ENCODE measurements around the gene MBNL1. TPM values are rescaled to one million over a fixed set of nuclear protein-coding genes. Genes with fewer than 3 reads are reported as not detected.
"Not testable (repeated sequence)": the region's sequence is repeated elsewhere in the genome, so short reads cannot be mapped to it uniquely, and the experiment has no call there.

The MBNL1 gene
- total RNA-seq, 3 donors from 2014 or later = 314 to 702 (median 353) TPM

DNA sequence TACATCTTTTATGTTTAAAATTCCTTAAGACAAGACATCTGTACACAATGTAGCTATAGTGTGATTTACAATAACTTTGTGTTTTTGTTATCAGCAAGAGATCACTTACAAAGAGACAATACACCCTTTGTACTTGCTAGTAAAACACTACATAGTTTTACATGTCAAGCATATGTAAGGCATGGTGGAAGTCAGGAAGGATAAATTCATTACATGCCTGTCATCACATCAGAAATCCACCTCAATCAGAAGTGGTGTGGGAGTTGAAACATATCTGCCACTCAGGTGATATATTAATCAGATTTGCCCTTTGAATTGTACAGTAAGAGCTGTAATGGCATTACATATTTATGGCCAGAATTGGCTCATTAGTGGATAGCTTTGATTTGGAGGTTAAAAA, 95.5 kb downstream of the MBNL1 start:
- H3K27me3 ChIP-seq = no peaks in the 10 kb centered on the region
- no peak overlapping the region for H3K4me3 ChIP-seq
- H3K9me3 ChIP-seq = no peaks in the 10 kb centered on the region
- intact Hi-C loops (cut with DNase I; ENCODE audit: low total_unique reads) = no loop called here
- DNase-seq (ENCODE audit: low spot score in 2 of 2) = no peak
- TF ChIP-seq, protein P1, sequence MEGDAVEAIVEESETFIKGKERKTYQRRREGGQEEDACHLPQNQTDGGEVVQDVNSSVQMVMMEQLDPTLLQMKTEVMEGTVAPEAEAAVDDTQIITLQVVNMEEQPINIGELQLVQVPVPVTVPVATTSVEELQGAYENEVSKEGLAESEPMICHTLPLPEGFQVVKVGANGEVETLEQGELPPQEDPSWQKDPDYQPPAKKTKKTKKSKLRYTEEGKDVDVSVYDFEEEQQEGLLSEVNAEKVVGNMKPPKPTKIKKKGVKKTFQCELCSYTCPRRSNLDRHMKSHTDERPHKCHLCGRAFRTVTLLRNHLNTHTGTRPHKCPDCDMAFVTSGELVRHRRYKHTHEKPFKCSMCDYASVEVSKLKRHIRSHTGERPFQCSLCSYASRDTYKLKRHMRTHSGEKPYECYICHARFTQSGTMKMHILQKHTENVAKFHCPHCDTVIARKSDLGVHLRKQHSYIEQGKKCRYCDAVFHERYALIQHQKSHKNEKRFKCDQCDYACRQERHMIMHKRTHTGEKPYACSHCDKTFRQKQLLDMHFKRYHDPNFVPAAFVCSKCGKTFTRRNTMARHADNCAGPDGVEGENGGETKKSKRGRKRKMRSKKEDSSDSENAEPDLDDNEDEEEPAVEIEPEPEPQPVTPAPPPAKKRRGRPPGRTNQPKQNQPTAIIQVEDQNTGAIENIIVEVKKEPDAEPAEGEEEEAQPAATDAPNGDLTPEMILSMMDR (IDR thresholded peaks at IDR 0.05) = no peak
- no peak for TF ChIP-seq POLR2AphosphoS5 (IDR thresholded peaks at IDR 0.05)
- no peak for TF ChIP-seq POLR2A (IDR thresholded peaks at IDR 0.05)
- no peak overlapping the region for H3K27ac ChIP-seq
- peaks cover 0 to 12% of the 10 kb centered on the region in 2 donors for H3K4me1 ChIP-seq
- no peaks in the 10 kb centered on the region for H3K36me3 ChIP-seq

DNA sequence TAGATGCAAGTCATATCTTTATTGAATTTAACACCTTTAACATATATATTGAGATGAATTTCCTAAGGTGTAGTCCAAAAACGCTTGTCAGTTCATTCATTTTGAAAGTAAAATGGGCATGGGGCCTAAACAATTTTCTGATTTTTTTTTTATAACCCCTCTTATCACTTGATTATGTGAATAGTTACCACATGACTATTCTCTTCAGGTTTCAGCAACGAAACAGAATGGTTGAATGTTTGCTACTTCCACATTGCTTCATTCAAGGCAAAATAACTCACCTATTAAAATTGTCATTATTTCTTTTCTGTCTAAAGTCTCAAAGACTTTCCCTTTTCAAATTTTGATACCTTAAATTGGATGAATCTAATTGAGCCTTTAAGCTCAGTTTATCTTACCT, 96.4 kb downstream of the MBNL1 start:
- Histone ChIP-seq H3K27ac (peak overlapping the region in 1 of 2 donors; percentile 51), H3K9me3 (no peaks in the 10 kb centered on the region), H3K27me3 (no peaks in the 10 kb centered on the region), H3K4me3 (no peak overlapping the region), H3K4me1 (peaks cover 0 to 3% of the 10 kb centered on the region in 2 donors), H3K36me3 (no peaks in the 10 kb centered on the region)
- intact Hi-C loops (cut with DNase I; ENCODE audit: low total_unique reads) = no loop called here
- no peak for TF ChIP-seq POLR2A (IDR thresholded peaks at IDR 0.05)
- no peak for TF ChIP-seq POLR2AphosphoS5 (IDR thresholded peaks at IDR 0.05)
- no peak for DNase-seq (ENCODE audit: low spot score in 2 of 2)

DNA sequence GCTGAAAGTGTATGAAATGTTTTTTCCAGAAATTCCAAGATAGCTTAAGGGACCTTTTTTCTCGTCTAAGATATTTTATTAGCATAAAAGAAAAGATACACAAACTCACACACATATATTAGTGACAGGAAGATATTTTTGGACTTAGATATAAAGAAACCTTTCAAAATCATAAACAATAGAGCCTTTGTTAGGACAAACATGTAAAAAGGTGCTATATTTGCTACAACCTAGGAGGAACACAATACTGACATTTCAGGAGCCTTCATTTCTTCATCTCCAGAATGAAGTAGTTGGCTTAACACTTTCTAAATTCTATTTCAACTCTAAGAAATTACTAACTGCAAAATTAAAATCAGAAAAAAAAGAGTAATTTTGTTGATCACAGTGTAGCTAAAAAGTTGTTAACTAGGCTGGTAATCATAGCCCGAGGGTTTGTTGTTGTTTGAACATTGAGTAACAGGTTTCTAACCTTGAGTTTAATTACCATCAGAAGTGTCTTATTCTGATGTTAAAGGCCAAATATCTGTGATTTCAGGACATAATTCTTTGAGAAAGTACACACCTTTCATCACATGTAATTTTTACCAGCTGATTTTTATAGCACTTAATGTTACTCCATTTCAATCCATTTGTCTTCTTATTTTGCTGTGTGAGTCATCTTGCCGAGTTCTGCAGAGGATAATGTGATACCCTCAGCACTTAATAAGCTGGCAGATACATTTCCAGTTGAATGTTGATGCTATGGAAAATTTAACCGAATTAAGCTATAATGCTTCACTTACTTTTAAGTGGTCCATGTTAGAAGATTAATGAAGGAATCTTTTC, 97.3 kb downstream of the MBNL1 start:
- Histone ChIP-seq H3K36me3 (no peaks in the 10 kb centered on the region), H3K4me3 (no peak overlapping the region), H3K9me3 (no peaks in the 10 kb centered on the region), H3K27ac (peak overlapping the region; percentile 8 to 51), H3K27me3 (no peaks in the 10 kb centered on the region), H3K4me1 (no peaks in the 10 kb centered on the region)
- intact Hi-C loops (cut with DNase I; ENCODE audit: low total_unique reads) = no loop called here
- no peak for DNase-seq (ENCODE audit: low spot score in 2 of 2)
- no peak for TF ChIP-seq POLR2AphosphoS5 (IDR thresholded peaks at IDR 0.05)
- no peak for TF ChIP-seq POLR2A (IDR thresholded peaks at IDR 0.05)
- TF ChIP-seq, protein P1 (IDR thresholded peaks at IDR 0.05) = no peak

DNA sequence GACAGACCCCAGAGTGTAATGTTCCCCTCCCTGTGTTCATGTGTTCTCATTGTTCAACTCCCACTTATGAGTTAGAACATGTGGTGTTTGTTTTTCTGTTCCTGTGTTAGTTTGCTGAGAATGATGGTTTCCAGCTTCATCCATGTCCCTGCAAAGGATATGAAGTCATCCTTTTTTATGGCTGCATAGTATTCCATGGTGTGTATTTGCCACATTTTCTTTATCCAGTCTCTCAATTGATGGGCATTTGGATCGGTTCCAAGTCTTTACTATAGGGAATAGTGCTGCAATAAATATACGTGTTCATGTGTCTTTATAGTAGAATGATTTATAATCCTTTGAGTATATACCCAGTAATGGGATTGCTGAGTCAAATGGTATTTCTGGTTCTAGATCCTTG, 98.5 kb downstream of the MBNL1 start:
- H3K27me3 ChIP-seq; H3K27ac ChIP-seq; intact Hi-C loops (cut with DNase I; ENCODE audit: low total_unique reads); H3K36me3 ChIP-seq; H3K9me3 ChIP-seq; H3K4me3 ChIP-seq; DNase-seq (ENCODE audit: low spot score in 2 of 2); H3K4me1 ChIP-seq: not testable (repeated sequence)

DNA sequence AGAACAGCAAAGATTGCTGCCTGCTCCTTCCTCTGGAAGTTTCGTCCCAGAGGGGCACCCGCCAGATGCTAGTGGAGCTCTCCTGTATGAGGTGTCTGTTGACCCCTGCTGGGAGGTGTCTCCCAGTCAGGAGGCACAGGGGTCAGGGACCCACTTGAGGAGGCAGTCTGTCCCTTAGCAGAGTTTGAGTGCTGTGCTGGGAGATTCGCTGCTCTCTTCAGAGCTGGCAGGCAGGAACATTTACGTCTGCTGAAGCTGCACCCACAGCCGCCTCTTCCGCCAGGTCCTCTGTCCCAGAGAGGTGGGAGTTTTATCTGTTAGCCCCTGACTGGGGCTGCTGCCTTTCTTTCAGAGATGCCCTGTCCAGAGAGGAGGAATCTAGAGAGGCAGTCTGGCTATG, 103.9 kb downstream of the MBNL1 start:
- not testable (repeated sequence) for H3K4me1 ChIP-seq, H3K27ac ChIP-seq

DNA sequence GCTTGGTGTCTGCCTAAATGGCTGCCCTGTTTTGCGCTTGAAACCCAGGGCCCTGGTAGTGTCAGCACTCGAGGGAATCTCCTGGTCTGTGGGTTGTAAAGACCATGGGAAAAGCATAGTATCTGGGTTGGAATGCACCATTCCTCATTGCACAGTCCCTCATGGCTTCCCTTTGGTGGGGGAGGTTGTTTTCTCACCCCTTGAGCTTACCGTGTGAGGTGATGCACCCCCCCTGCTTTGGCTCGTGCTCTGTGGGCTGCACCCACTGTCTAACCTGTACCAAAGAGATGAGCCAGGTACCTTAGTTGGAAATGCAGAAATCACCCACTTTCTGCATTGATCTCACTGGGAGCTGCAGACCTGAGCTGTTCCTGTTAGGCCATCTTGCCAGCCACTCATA, 104.7 kb downstream of the MBNL1 start:
- Histone ChIP-seq H3K4me1 (peaks cover 0 to 4% of the 10 kb centered on the region in 2 donors), H3K9me3 (no peaks in the 10 kb centered on the region), H3K4me3 (no peak overlapping the region), H3K27me3 (no peaks in the 10 kb centered on the region), H3K36me3 (no peaks in the 10 kb centered on the region), H3K27ac (no peak overlapping the region)
- intact Hi-C loops (cut with DNase I; ENCODE audit: low total_unique reads) = no loop called here
- no peak for DNase-seq (ENCODE audit: low spot score in 2 of 2)
- no peak for TF ChIP-seq POLR2AphosphoS5 (IDR thresholded peaks at IDR 0.05)

More for the DNA sequence above, 103.9 kb downstream of the MBNL1 start:
- H3K9me3 ChIP-seq; H3K27me3 ChIP-seq; H3K4me3 ChIP-seq; H3K36me3 ChIP-seq; DNase-seq (ENCODE audit: low spot score in 2 of 2); intact Hi-C loops (cut with DNase I; ENCODE audit: low total_unique reads): not testable (repeated sequence)

DNA sequence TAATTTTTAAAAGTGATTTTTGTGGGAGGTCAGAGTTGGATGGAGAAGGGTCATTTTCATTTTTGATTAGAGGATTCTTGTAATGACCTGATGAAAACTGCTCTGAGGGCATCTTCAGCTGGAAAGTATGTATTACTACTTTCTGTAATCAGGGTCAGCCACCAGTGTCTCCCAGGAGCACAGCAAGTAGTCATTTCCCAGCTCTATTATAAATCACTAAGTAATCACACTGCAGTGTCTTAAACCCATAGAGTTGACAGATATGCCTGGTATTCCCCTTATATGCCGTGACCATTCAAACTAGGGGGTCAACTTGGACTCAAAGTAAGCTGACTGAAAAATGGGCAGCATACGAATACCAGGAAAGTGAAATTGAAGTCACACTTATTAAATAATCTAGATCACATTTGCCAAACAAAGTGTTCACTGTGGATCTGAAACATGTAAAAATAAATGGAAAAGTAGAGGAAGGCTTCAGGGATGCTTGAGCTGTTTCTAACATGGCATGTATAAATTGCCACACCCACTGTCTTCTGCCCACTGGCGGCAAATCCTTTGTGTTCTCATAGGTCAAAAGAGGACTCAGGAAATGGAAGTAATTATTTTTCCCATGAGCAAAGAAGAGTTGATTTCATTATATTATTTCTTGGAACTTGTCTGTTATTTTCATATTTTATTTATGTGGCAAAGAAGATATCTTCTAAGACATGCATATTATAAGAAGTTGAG, 105.7 kb downstream of the MBNL1 start:
- H3K4me1 ChIP-seq = peaks cover 0 to 4% of the 10 kb centered on the region in 2 donors
- no peak overlapping the region for H3K4me3 ChIP-seq
- no peak for TF ChIP-seq POLR2A (IDR thresholded peaks at IDR 0.05)
- TF ChIP-seq POLR2AphosphoS5 (IDR thresholded peaks at IDR 0.05) = no peak
- TF ChIP-seq, protein P1 (IDR thresholded peaks at IDR 0.05) = no peak
- intact Hi-C loops (cut with DNase I; ENCODE audit: low total_unique reads) = no loop called here
- no peaks in the 10 kb centered on the region for H3K36me3 ChIP-seq
- H3K9me3 ChIP-seq = no peaks in the 10 kb centered on the region
- no peaks in the 10 kb centered on the region for H3K27me3 ChIP-seq
- DNase-seq (ENCODE audit: low spot score in 2 of 2) = no peak
- peak overlapping the region in 1 of 2 donors; percentile 9 for H3K27ac ChIP-seq

Data from breast epithelium (tissue), 4 donors.